T-helper 2 cell treated with Interferon-gamma antibody and Interleukin-4, amounts not matched to agents 5 μg/mL and 100 μg/mL, for 36 hours (primary cell): ENCODE results near the gene NXPH4.

Source experiments
- DNase-seq: peaks from one replicate; pipeline ENCODE4 v3.0.0; 2021; ENCODE audit warnings: low spot score
- H3K27ac Mint-ChIP-seq: one replicate; pipeline ENCODE4 v1.8.0; 2021; ENCODE audit warnings: mild to moderate bottlenecking, mixed read lengths
- H3K27me3 Mint-ChIP-seq: one replicate; pipeline ENCODE4 v1.8.0; 2021; ENCODE audit warnings: low read depth, mixed read lengths
- H3K36me3 Mint-ChIP-seq: one replicate; pipeline ENCODE4 v1.8.0; 2021; ENCODE audit warnings: low read depth, mixed read lengths
- H3K4me1 Mint-ChIP-seq: one replicate; pipeline ENCODE4 v1.8.0; 2021; ENCODE audit warnings: low read depth, mixed read lengths
- H3K4me3 Mint-ChIP-seq: one replicate; pipeline ENCODE4 v1.8.0; 2022; ENCODE audit warnings: mild to moderate bottlenecking, moderate library complexity, mixed read lengths
- H3K9me3 Mint-ChIP-seq: one replicate; pipeline ENCODE4 v1.8.0; 2021; ENCODE audit warnings: mixed read lengths

Gene NXPH4

DNA sequence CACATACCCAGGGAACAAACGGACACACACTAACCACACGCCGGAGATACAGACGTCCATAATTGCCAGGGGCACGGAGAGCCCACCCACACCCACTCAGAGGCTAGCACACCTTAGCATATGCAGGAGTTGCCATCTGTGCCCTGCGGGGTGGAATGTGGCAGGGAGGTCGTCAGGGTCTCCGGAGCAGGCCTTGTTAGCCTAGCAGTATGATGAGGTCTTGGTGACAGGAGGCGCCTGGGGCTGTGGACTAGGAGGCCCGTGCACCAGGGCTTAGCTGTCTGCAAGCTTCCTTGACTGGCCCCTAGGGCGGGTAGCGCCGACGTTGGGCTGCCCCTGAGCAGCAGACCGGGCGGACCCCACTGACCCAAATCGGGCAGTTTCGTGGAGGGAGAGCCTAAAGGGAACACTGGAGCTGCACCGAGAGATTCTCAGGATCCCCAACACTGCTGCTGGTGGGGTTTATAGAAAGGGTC, 24.4 kb downstream of the NXPH4 start:
- Mint-ChIP-seq H3K4me3 (peak overlapping the region; percentile 91), H3K36me3 (no peaks in the 10 kb centered on the region), H3K9me3 (no peaks in the 10 kb centered on the region), H3K27me3 (peaks cover 45% of the 10 kb centered on the region), H3K27ac (no peak overlapping the region), H3K4me1 (peaks cover 54% of the 10 kb centered on the region)
- DNase-seq: no peak

DNA sequence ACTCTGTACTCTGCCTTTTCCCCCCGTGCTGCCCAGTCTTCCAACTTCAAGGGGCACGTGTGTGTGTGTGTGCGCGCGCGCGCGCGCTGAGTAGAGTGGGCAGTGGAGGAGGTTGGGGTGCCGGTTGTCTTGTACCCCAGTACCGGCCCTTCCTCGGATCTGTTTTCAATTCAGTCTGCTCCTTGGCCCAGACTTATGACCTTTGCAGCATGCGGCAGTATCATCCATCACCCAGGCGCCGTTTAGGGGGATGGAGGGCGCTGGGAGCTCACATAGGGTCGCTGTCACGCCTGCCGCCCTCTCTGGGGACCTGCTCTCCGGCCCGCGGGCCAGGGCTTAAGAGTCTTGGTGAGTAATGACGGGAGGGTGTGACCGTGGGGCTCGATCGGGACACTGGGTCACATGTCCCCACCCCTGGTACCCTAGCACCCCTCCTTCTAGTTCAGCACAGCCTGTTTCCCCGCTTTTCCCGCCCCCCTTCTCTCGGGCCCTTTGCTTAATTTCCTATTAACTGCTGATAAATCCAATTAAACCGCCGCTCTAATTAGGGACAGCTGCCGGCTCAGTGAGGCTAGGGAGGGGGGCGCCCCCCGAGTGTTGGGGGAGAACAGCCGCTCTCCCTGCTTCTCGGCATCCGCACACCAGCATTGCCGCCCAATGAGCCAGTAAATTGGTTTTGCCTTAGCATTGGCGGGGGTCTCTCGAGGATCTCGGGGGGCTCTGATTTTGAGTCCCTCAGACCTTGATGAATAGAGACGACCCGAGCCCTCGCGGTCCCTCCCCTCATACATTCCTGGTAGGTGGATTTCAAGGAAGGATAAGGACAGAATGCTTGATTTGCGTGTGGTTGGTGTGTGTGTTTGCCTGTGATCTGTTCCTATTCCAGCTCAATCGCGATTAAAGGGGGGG, 25.1 kb downstream of the NXPH4 start:
- H3K36me3 Mint-ChIP-seq: no peaks in the 10 kb centered on the region
- H3K4me1 Mint-ChIP-seq: peaks cover 54% of the 10 kb centered on the region
- H3K27me3 Mint-ChIP-seq: peaks cover 41% of the 10 kb centered on the region
- peak overlapping the region; percentile 91 for H3K4me3 Mint-ChIP-seq
- no peak for DNase-seq
- no peaks in the 10 kb centered on the region for H3K9me3 Mint-ChIP-seq
- H3K27ac Mint-ChIP-seq: no peak overlapping the region

DNA sequence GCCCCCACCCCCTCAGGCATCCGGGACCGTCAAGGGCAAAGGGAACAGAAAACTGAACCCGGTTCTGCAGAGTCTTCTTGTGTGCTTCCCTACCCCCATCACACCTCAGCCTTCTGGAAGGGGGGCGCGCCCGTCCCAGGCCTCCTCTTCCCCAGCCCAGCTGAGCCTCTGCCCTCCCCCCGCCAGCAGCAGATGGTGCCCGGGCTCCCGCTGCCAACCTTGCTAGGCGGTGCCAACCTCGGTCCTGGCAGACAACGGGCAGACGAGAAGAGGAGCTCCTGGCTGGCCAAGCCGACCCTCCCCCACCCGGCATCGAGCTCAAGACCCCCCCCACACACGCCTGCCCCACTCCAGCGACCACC, 25.7 kb downstream of the NXPH4 start:
- H3K4me3 Mint-ChIP-seq: peak overlapping the region; percentile 91
- no peak for DNase-seq
- peak overlapping the region; percentile 45 for H3K27ac Mint-ChIP-seq
- no peaks in the 10 kb centered on the region for H3K36me3 Mint-ChIP-seq
- no peaks in the 10 kb centered on the region for H3K9me3 Mint-ChIP-seq
- H3K27me3 Mint-ChIP-seq: peaks cover 35% of the 10 kb centered on the region
- H3K4me1 Mint-ChIP-seq: peaks cover 48% of the 10 kb centered on the region

DNA sequence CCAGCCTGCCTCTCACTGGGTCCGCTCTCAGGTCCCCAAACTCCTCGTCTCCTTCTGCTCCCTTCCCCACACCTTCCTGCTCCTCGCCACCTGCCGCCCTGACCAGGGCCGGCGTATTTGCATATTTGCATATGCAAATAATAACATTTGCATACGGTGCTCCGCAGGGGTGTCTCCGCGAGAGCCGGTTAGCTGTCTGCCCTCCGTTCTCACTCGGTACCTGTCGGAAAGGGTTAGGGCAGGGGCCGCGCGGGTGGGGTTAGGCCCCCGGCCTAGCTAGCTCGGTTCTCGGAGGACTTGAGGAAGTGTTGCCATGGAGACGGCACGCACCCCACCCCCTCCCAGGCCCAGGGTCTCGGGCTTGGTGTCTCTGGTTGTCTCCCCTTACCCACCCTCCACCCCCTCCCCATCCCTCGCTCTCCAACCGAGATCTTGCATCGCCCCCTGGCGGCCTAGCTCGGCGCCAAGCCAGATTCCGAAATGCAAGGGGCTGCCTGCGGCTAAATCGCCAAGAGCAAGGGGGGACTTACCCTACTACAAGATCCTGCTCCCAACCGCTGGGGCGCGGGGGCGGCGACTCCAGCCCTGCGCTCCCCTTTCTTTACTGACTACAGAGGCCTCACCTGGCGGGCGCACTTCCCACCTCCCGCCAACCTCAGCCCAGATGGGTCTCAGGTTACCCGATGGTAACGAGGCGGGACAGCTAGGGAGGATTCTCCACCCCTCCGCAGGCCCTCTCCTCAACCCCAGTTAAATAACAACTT, 26.3 kb downstream of the NXPH4 start:
- peak overlapping the region; percentile 45 for H3K27ac Mint-ChIP-seq
- H3K36me3 Mint-ChIP-seq: no peaks in the 10 kb centered on the region
- peaks cover 30% of the 10 kb centered on the region for H3K27me3 Mint-ChIP-seq
- DNase-seq: peak; percentile 66
- no peaks in the 10 kb centered on the region for H3K9me3 Mint-ChIP-seq
- H3K4me3 Mint-ChIP-seq: peak overlapping the region; percentile 75
- peaks cover 43% of the 10 kb centered on the region for H3K4me1 Mint-ChIP-seq

DNA sequence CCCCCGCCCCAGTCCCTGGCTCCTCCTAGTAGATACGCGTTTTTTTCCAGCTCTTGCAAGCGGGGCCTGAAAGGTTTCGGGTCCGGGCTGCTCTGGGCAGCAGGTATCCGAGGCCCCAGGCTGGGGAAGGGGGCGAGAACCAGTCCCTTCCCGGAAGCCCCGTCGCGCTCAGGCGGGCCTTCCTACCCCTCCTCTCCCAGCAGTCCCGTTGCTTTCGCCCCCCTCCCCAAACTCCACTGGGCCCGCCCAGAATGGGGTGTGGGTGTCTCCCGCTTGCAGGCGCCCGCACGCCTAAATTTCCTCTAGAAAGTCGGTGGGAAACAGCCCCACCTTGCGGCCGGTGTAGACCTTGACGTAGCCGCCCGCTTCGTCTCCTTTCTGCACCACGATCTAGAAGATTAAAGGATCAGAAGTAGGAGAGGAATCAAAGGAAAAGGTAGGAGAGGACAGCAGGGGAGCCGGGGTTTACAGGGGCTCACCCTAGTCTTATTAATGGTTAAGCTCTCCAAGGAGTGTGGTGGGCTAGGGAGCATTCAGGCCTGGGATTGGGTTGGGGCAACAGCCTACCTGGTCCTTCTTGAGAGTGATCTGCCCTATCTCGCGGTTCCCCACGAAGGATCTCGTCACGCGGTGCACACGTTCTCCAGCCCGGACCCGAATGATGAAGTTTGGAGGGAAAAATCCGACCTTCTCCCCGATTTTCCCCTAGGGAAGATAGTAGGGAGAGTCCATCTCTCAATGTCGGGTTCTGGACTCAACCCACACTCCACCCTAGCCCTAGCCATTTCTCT, 27.1 kb downstream of the NXPH4 start:
- Mint-ChIP-seq H3K9me3 (no peaks in the 10 kb centered on the region), H3K27me3 (peaks cover 30% of the 10 kb centered on the region), H3K4me1 (peaks cover 40% of the 10 kb centered on the region), H3K36me3 (no peaks in the 10 kb centered on the region), H3K4me3 (peak overlapping the region; percentile 75), H3K27ac (peak overlapping the region; percentile 45)
- peak; percentile 79 for DNase-seq

DNA sequence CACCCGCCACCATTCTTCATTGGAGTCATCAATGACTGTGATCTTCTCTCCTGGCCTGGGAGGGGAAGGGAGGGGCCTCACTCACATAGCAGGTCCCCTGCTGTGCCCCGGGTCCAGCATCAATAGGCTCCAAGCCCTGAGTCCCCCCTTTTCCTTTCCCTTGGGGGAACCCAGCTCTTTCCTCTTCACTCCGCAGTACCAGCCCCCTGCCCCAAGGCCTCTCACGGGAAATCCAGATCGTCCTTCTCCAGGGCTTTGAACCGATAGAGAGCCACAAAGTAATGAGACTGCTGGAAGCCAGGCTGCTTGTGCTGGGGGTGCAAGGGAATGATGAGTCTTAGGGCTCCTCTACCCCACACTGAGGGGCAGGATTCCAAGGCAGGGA, 27.7 kb downstream of the NXPH4 start:
- H3K9me3 Mint-ChIP-seq: no peaks in the 10 kb centered on the region
- peaks cover 27% of the 10 kb centered on the region for H3K27me3 Mint-ChIP-seq
- peak overlapping the region; percentile 45 for H3K27ac Mint-ChIP-seq
- peaks cover 43% of the 10 kb centered on the region for H3K4me1 Mint-ChIP-seq
- DNase-seq: no peak
- H3K36me3 Mint-ChIP-seq: no peaks in the 10 kb centered on the region
- peak overlapping the region; percentile 48 for H3K4me3 Mint-ChIP-seq

DNA sequence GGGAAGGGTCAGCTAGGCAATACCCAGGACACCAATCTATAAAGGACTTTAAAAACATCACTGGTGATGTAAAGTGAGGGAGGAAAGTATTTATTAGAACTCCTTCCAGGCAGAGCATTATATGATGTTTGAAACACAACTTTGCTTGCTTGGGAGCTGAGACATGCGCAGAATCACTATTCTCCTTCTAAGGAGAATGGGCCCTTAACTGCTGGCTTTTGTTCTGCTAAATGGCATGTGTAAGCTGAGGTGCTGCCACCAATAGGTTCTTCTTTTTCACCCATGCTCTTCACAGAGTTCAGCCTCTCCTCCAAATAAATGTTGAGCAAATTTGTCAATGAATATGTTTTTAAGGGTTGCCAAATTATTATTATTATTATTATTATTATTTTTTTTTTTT, 30.4 kb downstream of the NXPH4 start:
- no peaks in the 10 kb centered on the region for H3K9me3 Mint-ChIP-seq
- H3K4me1 Mint-ChIP-seq: peaks cover 21% of the 10 kb centered on the region
- peaks cover 9% of the 10 kb centered on the region for H3K27me3 Mint-ChIP-seq
- no peaks in the 10 kb centered on the region for H3K36me3 Mint-ChIP-seq
- H3K4me3 Mint-ChIP-seq: no peak overlapping the region
- DNase-seq: no peak
- H3K27ac Mint-ChIP-seq: no peak overlapping the region

DNA sequence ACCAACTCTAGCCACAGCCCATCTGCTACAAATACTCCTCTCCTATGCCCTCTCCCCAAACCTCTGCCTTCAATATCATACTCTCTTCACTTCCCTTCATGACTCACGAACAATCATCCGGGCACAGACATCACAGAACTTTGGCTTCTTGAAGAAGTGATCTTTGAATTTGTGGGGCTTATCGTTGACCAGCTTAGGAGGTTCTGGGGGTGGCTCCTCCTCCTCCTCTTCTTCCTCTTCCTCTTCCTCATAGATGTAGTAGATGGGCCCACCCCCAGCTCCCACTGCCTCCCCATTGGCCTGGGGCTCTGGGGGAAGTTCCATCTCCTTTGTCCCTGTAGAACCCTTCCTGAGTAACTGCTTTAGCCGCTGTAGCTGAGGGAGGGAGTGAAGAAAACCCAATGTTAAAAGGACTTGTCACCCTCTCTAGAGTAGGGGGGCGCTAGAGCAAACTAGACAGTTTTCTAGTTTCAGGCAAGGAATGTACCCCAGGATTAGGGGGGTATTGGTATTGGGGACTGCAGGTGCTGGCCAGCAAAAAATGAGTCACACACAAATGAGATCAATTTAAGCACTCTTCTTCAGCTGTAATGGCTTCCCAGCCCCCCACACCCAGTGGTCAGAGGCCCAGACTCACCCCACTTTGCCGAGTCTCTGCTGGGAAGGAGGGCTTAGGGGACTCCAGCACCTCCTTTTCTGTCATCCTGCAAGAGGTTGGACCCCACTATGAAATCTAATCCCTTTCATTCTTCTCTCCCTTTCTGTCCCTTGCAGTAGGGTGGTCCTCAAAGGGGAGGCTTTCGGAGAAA, 32.5 kb downstream of the NXPH4 start:
- Mint-ChIP-seq H3K27ac (peak overlapping the region; percentile 43), H3K36me3 (no peaks in the 10 kb centered on the region), H3K4me1 (peaks cover 9% of the 10 kb centered on the region), H3K4me3 (peak overlapping the region; percentile 54), H3K27me3 (no peaks in the 10 kb centered on the region), H3K9me3 (no peaks in the 10 kb centered on the region)
- no peak for DNase-seq

DNA sequence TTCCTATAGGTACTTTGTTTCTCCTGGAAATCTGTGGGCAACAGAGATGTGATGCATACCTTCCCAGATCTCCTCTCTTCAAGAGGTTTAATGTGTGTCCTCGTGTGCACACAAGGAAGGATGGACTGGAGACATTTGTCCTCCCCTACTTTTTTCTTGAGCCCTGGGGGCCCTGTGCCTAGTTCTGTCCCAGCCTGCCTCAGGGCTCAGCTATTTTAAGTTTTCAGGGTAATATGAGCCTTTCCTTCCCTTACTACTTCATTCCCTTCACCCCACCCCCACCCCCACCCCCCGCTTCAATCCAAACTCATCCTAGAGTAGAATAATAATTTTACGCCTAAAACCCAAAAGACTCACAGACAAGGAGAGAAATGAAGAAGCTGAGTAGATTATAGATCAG, 33.9 kb downstream of the NXPH4 start:
- Mint-ChIP-seq H3K27me3 (no peaks in the 10 kb centered on the region), H3K4me1 (peaks cover 8% of the 10 kb centered on the region), H3K9me3 (no peaks in the 10 kb centered on the region), H3K36me3 (no peaks in the 10 kb centered on the region), H3K27ac (no peak overlapping the region), H3K4me3 (no peak overlapping the region)
- no peak for DNase-seq

DNA sequence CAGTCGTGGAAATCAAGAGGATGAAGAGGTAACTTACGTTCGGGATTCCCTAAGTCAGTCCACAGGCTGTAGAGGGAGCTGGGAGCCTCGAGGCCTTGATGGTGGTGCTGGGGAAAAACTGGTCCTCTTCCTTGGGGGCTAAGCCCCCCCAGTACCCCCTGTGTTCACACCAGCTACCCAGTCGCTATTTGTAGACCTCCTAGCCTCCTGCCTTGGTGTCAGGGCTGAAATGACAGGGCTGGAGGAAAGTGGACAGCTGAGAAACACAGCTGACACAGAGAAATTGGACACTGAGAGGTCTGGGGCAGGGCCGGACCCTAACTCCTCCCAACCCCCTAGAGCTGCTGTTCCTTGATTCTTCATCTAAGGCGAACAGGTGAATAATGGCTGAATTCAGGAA, 34.4 kb downstream of the NXPH4 start, which contains the start of gene STAC3:
Gene STAC3 (minus strand): TSS at position 232 of the 400 bp plus-strand sequence. CDS start 1,551 bp downstream, outside the sequence.
- H3K36me3 Mint-ChIP-seq: peaks cover under 1% of the 10 kb centered on the region
- no peaks in the 10 kb centered on the region for H3K27me3 Mint-ChIP-seq
- peaks cover 8% of the 10 kb centered on the region for H3K4me1 Mint-ChIP-seq
- no peak for DNase-seq
- H3K9me3 Mint-ChIP-seq: no peaks in the 10 kb centered on the region
- H3K4me3 Mint-ChIP-seq: no peak within 1 kb of the TSS
- no peak within 1 kb of the TSS for H3K27ac Mint-ChIP-seq

DNA sequence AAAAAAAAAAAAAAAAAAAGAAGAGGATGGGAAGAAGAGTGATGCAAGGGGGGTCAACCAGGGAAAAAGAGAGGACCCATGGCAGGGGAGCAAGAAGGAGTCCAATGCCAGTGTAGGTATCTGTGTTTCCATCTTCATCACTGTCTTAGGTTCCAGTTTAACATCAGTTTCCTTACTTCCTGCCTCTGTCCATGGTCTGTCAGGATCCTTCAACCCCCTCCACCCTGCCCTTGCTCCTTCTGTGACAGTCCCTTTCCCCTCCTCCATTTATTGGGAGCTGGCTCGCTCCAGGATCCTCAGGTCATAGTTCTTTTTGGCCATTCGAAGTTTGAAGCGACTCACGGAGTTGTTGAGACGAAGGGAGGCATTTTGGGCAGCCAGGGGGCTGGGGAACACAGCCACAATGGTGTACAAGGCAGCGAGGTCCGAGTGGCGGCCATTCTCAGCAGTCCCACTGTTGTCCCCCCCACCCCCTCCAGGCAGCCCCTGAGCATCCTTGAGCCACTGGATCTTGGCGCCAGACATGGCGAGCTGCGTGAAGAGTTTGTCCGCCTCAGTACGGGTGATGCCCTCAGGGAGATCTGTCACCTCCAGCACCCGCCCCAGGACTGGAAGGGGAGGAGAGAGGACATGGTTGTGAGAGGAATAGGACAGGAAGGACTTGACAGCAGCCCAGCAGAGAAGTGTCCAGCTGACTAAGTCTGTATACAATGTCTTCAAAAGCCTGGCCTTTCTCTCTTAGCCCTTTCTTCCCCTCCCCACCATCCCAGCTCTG, 38.1 kb downstream of the NXPH4 start:
- no peak overlapping the region for H3K27ac Mint-ChIP-seq
- no peaks in the 10 kb centered on the region for H3K27me3 Mint-ChIP-seq
- DNase-seq: no peak
- H3K4me3 Mint-ChIP-seq: no peak overlapping the region
- no peaks in the 10 kb centered on the region for H3K9me3 Mint-ChIP-seq
- no peaks in the 10 kb centered on the region for H3K4me1 Mint-ChIP-seq
- H3K36me3 Mint-ChIP-seq: peaks cover 23% of the 10 kb centered on the region

DNA sequence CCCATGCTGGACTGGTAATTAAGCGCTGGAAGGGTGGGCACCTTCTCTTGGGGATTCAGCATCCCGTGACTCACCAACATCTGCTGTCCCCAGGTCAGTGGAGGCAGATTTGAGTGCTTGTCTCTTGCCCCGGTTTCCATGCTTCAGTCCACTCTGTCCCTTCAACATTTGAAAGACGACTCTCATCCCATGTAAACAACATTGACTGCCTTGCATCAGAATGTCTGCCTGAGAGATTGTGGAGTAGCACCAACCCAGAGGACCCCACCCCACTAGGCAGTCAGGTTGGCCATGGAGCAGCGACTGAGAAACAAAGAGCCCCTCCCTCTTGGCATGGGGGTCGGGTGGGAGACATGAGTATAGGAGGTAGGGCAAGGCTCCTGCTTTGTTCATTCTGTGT, 39.3 kb downstream of the NXPH4 start:
- Mint-ChIP-seq H3K4me1 (no peaks in the 10 kb centered on the region), H3K36me3 (peaks cover 29% of the 10 kb centered on the region), H3K27me3 (no peaks in the 10 kb centered on the region), H3K27ac (no peak overlapping the region), H3K9me3 (no peaks in the 10 kb centered on the region), H3K4me3 (no peak overlapping the region)
- DNase-seq: no peak
